ENCODE measurements around the gene IL16. TPM values are rescaled to one million over a fixed set of nuclear protein-coding genes. Genes with fewer than 3 reads are reported as not detected.

Gene IL16
- total RNA-seq, 2 donors from 2014 or later, result 3.4 to 3.7 TPM

- H3K27ac ChIP-seq, result no peak overlapping the region
Observed at GRCh38 chr15:81335631-81336030, 139.0 kb downstream of the IL16 start.

GRCh38 chr15:81336568-81336967, 139.9 kb downstream of the IL16 start:
- Histone ChIP-seq H3K4me3 (no peak overlapping the region), H3K9me3 (no peaks in the 10 kb centered on the region), H3K4me1 (no peaks in the 10 kb centered on the region), H3K9ac (ENCODE audit: low read depth in 2 of 2, low read length in 2 of 2) (no peak overlapping the region), H3K27ac (no peak overlapping the region), H3K27me3 (no peaks in the 10 kb centered on the region), H3K36me3 (no peaks in the 10 kb centered on the region)
- DNase-seq, result no peak
- intact Hi-C loops (cut with DNase I), result no loop called here
- TF ChIP-seq CTCF (IDR thresholded peaks at IDR 0.05), result peak; percentile 13

More at GRCh38 chr15:81335631-81336030, 139.0 kb downstream of the IL16 start:
- intact Hi-C loops (cut with DNase I), result no loop called here
- Histone ChIP-seq H3K9ac (ENCODE audit: low read depth in 2 of 2, low read length in 2 of 2) (no peak overlapping the region), H3K4me1 (no peaks in the 10 kb centered on the region), H3K9me3 (no peaks in the 10 kb centered on the region), H3K4me3 (no peak overlapping the region), H3K27me3 (no peaks in the 10 kb centered on the region), H3K36me3 (no peaks in the 10 kb centered on the region)
- no peak for DNase-seq
- no peak for TF ChIP-seq CTCF (IDR thresholded peaks at IDR 0.05)

- no peak for DNase-seq
- intact Hi-C loops (cut with DNase I), result no loop called here
- Histone ChIP-seq H3K4me3 (no peak overlapping the region), H3K9me3 (no peaks in the 10 kb centered on the region), H3K36me3 (no peaks in the 10 kb centered on the region), H3K4me1 (no peaks in the 10 kb centered on the region), H3K27ac (no peak overlapping the region), H3K9ac (ENCODE audit: low read depth in 2 of 2, low read length in 2 of 2) (no peak overlapping the region), H3K27me3 (no peaks in the 10 kb centered on the region)
- TF ChIP-seq CTCF (IDR thresholded peaks at IDR 0.05), result no peak
Observed at GRCh38 chr15:81337241-81337640, 140.6 kb downstream of the IL16 start.

GRCh38 chr15:81337713-81338157, 141.1 kb downstream of the IL16 start:
- Histone ChIP-seq H3K9ac (ENCODE audit: low read depth in 2 of 2, low read length in 2 of 2) (no peak overlapping the region), H3K27ac (no peak overlapping the region), H3K9me3 (no peaks in the 10 kb centered on the region), H3K4me1 (no peaks in the 10 kb centered on the region), H3K4me3 (no peak overlapping the region), H3K27me3 (no peaks in the 10 kb centered on the region), H3K36me3 (no peaks in the 10 kb centered on the region)
- no peak for TF ChIP-seq CTCF (IDR thresholded peaks at IDR 0.05)
- intact Hi-C loops (cut with DNase I), result no loop called here
- no peak for DNase-seq

GRCh38 chr15:81338170-81339007, 141.7 kb downstream of the IL16 start:
- Histone ChIP-seq H3K4me1 (no peaks in the 10 kb centered on the region), H3K27ac (no peak overlapping the region), H3K27me3 (no peaks in the 10 kb centered on the region), H3K36me3 (no peaks in the 10 kb centered on the region), H3K9me3 (no peaks in the 10 kb centered on the region), H3K9ac (ENCODE audit: low read depth in 2 of 2, low read length in 2 of 2) (no peak overlapping the region), H3K4me3 (no peak overlapping the region)
- TF ChIP-seq CTCF (IDR thresholded peaks at IDR 0.05), result no peak
- DNase-seq, result no peak
- intact Hi-C loops (cut with DNase I), result no loop called here
